Measurements from ENCODE around the gene TMEM220. TPM values are rescaled to one million over a fixed set of nuclear protein-coding genes. Genes with fewer than 3 reads are reported as not detected.

Gene TMEM220
- total RNA-seq, 1 experiment from 2014 or later, result not detected

DNA sequence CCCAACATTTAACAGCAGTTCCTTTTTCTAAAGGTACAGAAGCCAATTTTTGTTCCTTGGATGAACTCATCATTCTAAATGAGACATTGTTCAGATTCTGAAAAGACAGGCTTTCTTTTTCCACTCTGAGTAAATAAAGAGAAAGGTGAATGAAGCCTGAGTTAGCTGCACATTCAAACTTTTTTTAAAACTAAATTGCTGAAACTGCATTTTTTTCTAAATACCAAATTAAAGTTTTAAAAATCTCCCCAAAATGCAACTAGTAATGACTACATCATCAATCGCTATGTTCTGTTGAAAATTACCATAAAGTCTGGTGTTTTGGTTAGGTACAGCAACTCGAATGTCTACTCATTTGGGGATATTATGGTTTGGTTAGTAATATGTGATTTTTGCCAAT lies 42.3 kb downstream of the TMEM220 start:
- Histone ChIP-seq H3F3A (ENCODE audit: insufficient read depth, low read depth) (no peaks in the 10 kb centered on the region), H2AFZ (no peak overlapping the region), H3K27me3 (ENCODE audit: insufficient read depth, low read depth) (no peaks in the 10 kb centered on the region), H3K36me3 (ENCODE audit: low read depth) (peaks cover 3% of the 10 kb centered on the region; the same call in 1 of the 2 replicates), H4K20me1 (ENCODE audit: insufficient read depth) (no peaks in the 10 kb centered on the region; the same call in 1 of the 2 replicates), H3K4me2 (no peak overlapping the region), H3K4me3 (no peak overlapping the region), H3K27ac (no peak overlapping the region), H3K9me3 (ENCODE audit: insufficient read depth, low read depth) (no peaks in the 10 kb centered on the region), H3K4me1 (replicated peaks; ENCODE audit: insufficient read depth) (no peaks in the 10 kb centered on the region), H3K79me2 (ENCODE audit: low read depth) (no peaks in the 10 kb centered on the region), H3K9me2 (ENCODE audit: insufficient read depth) (no peaks in the 10 kb centered on the region)
- ChIA-PET CTCF (no interaction called here), POLR2A (ENCODE audit: unreplicated experiment) (no interaction called here)
- no peak for TF ChIP-seq EZH2 (IDR thresholded peaks at IDR 0.05; ENCODE audit: low read depth)
- no peak for DNase-seq
- intact Hi-C loops (cut with micrococcal nuclease; ENCODE audit: unreplicated experiment), result no loop called here
- BruUV-seq (replicated peaks), result no TSS peak

DNA sequence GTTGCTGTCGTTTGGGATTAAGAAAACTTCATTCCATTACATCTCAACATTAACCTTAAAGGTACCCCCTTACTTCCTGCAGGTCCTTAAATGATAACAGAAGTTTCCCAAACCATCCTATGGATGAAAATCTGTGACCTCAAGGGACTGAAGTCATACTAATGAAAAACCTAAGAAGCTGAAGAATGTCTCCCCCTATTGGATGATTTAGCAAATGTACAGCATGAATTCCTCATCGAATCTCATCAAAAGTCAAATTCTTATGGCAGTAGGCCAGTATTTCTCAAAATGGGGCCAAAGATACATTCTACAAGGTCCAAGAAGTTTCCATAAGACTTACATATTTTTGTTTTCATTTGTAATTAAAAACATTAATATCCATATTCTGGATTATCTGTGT lies 46.0 kb downstream of the TMEM220 start:
- intact Hi-C loops (cut with micrococcal nuclease; ENCODE audit: unreplicated experiment), result no loop called here
- no peaks in the 10 kb centered on the region for H3K27me3 ChIP-seq (ENCODE audit: insufficient read depth, low read depth)
- no peak overlapping the region for H3K27ac ChIP-seq
- no peaks in the 10 kb centered on the region for H3K36me3 ChIP-seq (ENCODE audit: low read depth)
- no peaks in the 10 kb centered on the region for H3F3A ChIP-seq (ENCODE audit: insufficient read depth, low read depth)
- no peak for DNase-seq
- ChIA-PET POLR2A (ENCODE audit: unreplicated experiment) (no interaction called here), CTCF (interaction anchor here (0.7 kb wide), 1 partner anchor 31 kb away, joined by 4 read pairs; no protein-coding TSS in a partner anchor)
- no peaks in the 10 kb centered on the region for H3K9me2 ChIP-seq (ENCODE audit: insufficient read depth)
- H3K9me3 ChIP-seq (ENCODE audit: insufficient read depth, low read depth), result no peaks in the 10 kb centered on the region
- H3K4me3 ChIP-seq, result no peak overlapping the region
- H3K79me2 ChIP-seq (ENCODE audit: low read depth), result no peaks in the 10 kb centered on the region
- no peak for TF ChIP-seq EZH2 (IDR thresholded peaks at IDR 0.05; ENCODE audit: low read depth)
- TF ChIP-seq, protein P1, sequence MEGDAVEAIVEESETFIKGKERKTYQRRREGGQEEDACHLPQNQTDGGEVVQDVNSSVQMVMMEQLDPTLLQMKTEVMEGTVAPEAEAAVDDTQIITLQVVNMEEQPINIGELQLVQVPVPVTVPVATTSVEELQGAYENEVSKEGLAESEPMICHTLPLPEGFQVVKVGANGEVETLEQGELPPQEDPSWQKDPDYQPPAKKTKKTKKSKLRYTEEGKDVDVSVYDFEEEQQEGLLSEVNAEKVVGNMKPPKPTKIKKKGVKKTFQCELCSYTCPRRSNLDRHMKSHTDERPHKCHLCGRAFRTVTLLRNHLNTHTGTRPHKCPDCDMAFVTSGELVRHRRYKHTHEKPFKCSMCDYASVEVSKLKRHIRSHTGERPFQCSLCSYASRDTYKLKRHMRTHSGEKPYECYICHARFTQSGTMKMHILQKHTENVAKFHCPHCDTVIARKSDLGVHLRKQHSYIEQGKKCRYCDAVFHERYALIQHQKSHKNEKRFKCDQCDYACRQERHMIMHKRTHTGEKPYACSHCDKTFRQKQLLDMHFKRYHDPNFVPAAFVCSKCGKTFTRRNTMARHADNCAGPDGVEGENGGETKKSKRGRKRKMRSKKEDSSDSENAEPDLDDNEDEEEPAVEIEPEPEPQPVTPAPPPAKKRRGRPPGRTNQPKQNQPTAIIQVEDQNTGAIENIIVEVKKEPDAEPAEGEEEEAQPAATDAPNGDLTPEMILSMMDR (conservative IDR thresholded peaks at IDR 0.05), result peak; percentile 53; the same call in 1 of the 2 replicates
- H3K4me2 ChIP-seq, result no peak overlapping the region
- no peaks in the 10 kb centered on the region for H4K20me1 ChIP-seq (ENCODE audit: insufficient read depth)
- BruUV-seq (replicated peaks), result no TSS peak
- H2AFZ ChIP-seq, result no peak overlapping the region
- no peaks in the 10 kb centered on the region for H3K4me1 ChIP-seq (replicated peaks; ENCODE audit: insufficient read depth)

DNA sequence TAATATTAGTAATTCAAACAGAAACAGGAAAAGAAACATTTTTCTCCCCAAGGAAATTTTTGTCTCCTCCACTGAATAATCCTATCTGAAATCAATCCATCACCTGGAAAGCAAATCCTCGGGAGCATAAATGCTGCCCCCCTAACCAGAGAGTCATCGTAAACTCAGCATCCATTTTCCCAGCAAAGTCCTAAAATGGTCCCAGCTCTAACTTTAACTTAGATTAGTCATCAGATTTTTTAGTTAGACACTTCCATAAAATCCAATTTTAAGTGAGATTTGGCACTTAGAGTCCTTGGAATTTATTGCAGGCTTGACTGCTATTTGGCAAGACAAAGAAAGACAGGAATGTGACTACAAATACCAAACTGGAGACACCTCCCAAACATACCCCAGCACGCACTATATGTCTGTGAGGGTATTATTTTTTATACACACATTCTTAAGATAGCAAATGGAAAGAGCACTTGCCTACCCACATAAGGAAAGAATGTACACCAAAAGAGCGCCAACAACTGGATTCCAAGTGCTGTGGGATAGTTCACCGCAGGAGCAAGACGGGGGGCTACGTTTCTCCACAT lies 47.9 kb downstream of the TMEM220 start:
- H4K20me1 ChIP-seq (ENCODE audit: insufficient read depth), result no peaks in the 10 kb centered on the region
- no peaks in the 10 kb centered on the region for H3K9me3 ChIP-seq (ENCODE audit: insufficient read depth, low read depth)
- intact Hi-C loops (cut with micrococcal nuclease; ENCODE audit: unreplicated experiment), result no loop called here
- no peaks in the 10 kb centered on the region for H3K79me2 ChIP-seq (ENCODE audit: low read depth)
- H3K27ac ChIP-seq, result no peak overlapping the region
- H3K4me2 ChIP-seq, result no peak overlapping the region
- ChIA-PET POLR2A (ENCODE audit: unreplicated experiment) (no interaction called here), CTCF (no interaction called here)
- BruUV-seq (replicated peaks), result no TSS peak
- no peaks in the 10 kb centered on the region for H3K9me2 ChIP-seq (ENCODE audit: insufficient read depth)
- no peaks in the 10 kb centered on the region for H3K36me3 ChIP-seq (ENCODE audit: low read depth)
- TF ChIP-seq EZH2 (IDR thresholded peaks at IDR 0.05; ENCODE audit: low read depth), result no peak
- TF ChIP-seq, protein P1 (conservative IDR thresholded peaks at IDR 0.05), result no peak
- H3F3A ChIP-seq (ENCODE audit: insufficient read depth, low read depth), result no peaks in the 10 kb centered on the region
- no peaks in the 10 kb centered on the region for H3K27me3 ChIP-seq (ENCODE audit: insufficient read depth, low read depth)
- no peaks in the 10 kb centered on the region for H3K4me1 ChIP-seq (replicated peaks; ENCODE audit: insufficient read depth)
- no peak overlapping the region for H3K4me3 ChIP-seq
- no peak overlapping the region for H2AFZ ChIP-seq
- DNase-seq, result no peak

DNA sequence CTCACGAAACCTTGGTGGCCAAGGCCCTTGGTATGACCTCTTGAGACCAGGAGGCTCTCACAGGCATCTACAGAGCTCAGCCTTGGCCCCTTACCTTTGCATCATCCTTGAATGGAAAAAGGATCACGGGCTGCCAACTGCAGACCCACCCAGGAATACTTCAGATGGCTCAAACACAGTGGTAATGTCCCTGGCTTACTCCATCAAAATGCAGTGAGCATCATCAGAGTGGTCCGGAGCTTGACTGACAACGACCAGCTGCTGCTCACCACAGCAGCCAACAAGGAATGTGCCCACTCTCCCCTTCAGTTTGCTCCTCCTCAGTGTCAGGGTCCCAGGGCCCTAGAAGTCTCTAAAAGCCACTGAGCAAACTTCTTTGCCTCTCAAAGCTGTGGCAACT lies 55.1 kb downstream of the TMEM220 start:
- Histone ChIP-seq H3K4me3 (no peak overlapping the region), H3K4me1 (replicated peaks; ENCODE audit: insufficient read depth) (no peaks in the 10 kb centered on the region), H3K27ac (no peak overlapping the region), H3K36me3 (ENCODE audit: low read depth) (no peaks in the 10 kb centered on the region), H3K4me2 (no peak overlapping the region), H3K79me2 (ENCODE audit: low read depth) (no peaks in the 10 kb centered on the region), H3K9me2 (ENCODE audit: insufficient read depth) (no peaks in the 10 kb centered on the region), H3K27me3 (ENCODE audit: insufficient read depth, low read depth) (no peaks in the 10 kb centered on the region), H2AFZ (no peak overlapping the region), H3K9me3 (ENCODE audit: insufficient read depth, low read depth) (no peaks in the 10 kb centered on the region), H3F3A (ENCODE audit: insufficient read depth, low read depth) (no peaks in the 10 kb centered on the region), H4K20me1 (ENCODE audit: insufficient read depth) (no peaks in the 10 kb centered on the region)
- no peak for TF ChIP-seq EZH2 (IDR thresholded peaks at IDR 0.05; ENCODE audit: low read depth)
- TF ChIP-seq, protein P1 (conservative IDR thresholded peaks at IDR 0.05), result no peak
- ChIA-PET POLR2A (ENCODE audit: unreplicated experiment) (no interaction called here), CTCF (no interaction called here)
- no TSS peak for BruUV-seq (replicated peaks)
- intact Hi-C loops (cut with micrococcal nuclease; ENCODE audit: unreplicated experiment), result no loop called here
- no peak for DNase-seq

Data from PC-9 (cell line).